ENCODE results near the gene KAZN. TPM values are rescaled to one million over a fixed set of nuclear protein-coding genes. Genes with fewer than 3 reads are reported as not detected.

The KAZN gene
- total and polyA plus RNA-seq, 2 of the 8 experiments (the other 6 are each of a cell fraction or from before 2014, with no cell fraction given) = 3.7 to 11.8 TPM

- TF ChIP-seq CTCF (IDR thresholded peaks at IDR 0.05; ENCODE audit: control extremely low read depth in 1 of 3, insufficient read depth in 1 of 3, low read depth in 1 of 3, low read length in 3 of 3) (no peak), EGR1 (IDR thresholded peaks at IDR 0.05; ENCODE audit: borderline replicate concordance, low read depth, low read length) (no peak), SIN3A (conservative IDR thresholded peaks at IDR 0.05 in 1 of 2, IDR thresholded peaks at IDR 0.05 in 1 of 2; ENCODE audit: low read depth in 1 of 2, low read length in 2 of 2) (no peak), GTF2F1 (IDR thresholded peaks at IDR 0.05; ENCODE audit: borderline replicate concordance, low read depth, low read length) (no peak), RXRA (IDR thresholded peaks at IDR 0.05; ENCODE audit: insufficient read depth, low read depth, low read length) (no peak), JUN (IDR thresholded peaks at IDR 0.05; ENCODE audit: low read depth, low read length) (no peak)
Observed at GRCh38 chr1:14955976-14956375, 357.5 kb downstream of the KAZN start (continued).
